Activated CD8-positive, alpha-beta T cell treated with anti-CD3 and anti-CD28 coated beads for 36 hours (primary cell): ENCODE data around the gene DUSP1. TPM values are rescaled to one million over a fixed set of nuclear protein-coding genes. Genes with fewer than 3 reads are reported as not detected.

Experiments
- ATAC-seq: fragments of 200-7000 bp; cut with Tn5 transposase; one replicate; pipeline ENCODE4 v1.10.0; 2021; ENCODE audit warnings: mild to moderate bottlenecking, moderate library complexity
- CTCF ChIA-PET: fragments of 350-600 bp; sonication (Branson Sonifier 250); formaldehyde crosslinking; loops from one replicate; lab custom pipeline; 2021; ENCODE audit warnings: antibody characterized with exemption; lab: Charles Lee
- POLR2A ChIA-PET: fragments of 350-600 bp; sonication (Branson Sonifier 250); formaldehyde crosslinking; loops from one replicate; lab custom pipeline; 2021; ENCODE audit warnings: antibody characterized with exemption; lab: Charles Lee
- DNase-seq: peaks from one replicate; pipeline ENCODE4 v3.0.0-alpha.2; 2020
- H3K27ac Mint-ChIP-seq: one replicate; pipeline ENCODE4 v1.8.0; 2021; ENCODE audit warnings: mild to moderate bottlenecking, mixed read lengths
- H3K27me3 Mint-ChIP-seq: one replicate; pipeline ENCODE4 v1.8.0; 2021; ENCODE audit warnings: mixed read lengths
- H3K36me3 Mint-ChIP-seq: one replicate; pipeline ENCODE4 v1.8.0; 2021; ENCODE audit warnings: low read depth, mixed read lengths
- H3K4me1 Mint-ChIP-seq: one replicate; pipeline ENCODE4 v1.8.0; 2021; ENCODE audit warnings: low read depth, mixed read lengths
- H3K4me3 Mint-ChIP-seq: one replicate; pipeline ENCODE4 v1.8.0; 2021; ENCODE audit warnings: mild to moderate bottlenecking, moderate library complexity, mixed read lengths
- H3K9me3 Mint-ChIP-seq: one replicate; pipeline ENCODE4 v1.8.0; 2021; ENCODE audit warnings: mixed read lengths
- CTCF ChIP-seq: fragments of 200-600 bp; IDR thresholded peaks from one replicate; pipeline ENCODE4 v1.8.0; 2022; ENCODE audit warnings: antibody characterized with exemption, mild to moderate bottlenecking
- intact Hi-C: fragments of 100-400 bp; cut with micrococcal nuclease; formaldehyde crosslinking; loops from one replicate; pipeline ENCODE4 v1.10.0; 2022
- total RNA-seq, 2 experiments: library from RNA; stranded (reverse); gene quantifications; one replicate each; pipeline ENCODE4 v1.2.3, GENCODE V29; 2021

The DUSP1 gene
- total RNA-seq, 2 experiments from 2014 or later: 16.6 to 17.9 TPM

GRCh38 chr5:172744123-172745104 lies 26.6 kb downstream of the DUSP1 start:
- ChIA-PET CTCF (interaction anchor here (0.6 kb wide), 1 partner anchor 30 kb away, joined by 3 read pairs; no protein-coding TSS in a partner anchor), POLR2A (no interaction called here)
- DNase-seq (no peak), ATAC-seq (no peak)
- intact Hi-C loops: no loop called here
- H3K4me3 Mint-ChIP-seq: no peak overlapping the region
- TF ChIP-seq CTCF: no peak
- H3K27me3 Mint-ChIP-seq: no peaks in the 10 kb centered on the region
- H3K9me3 Mint-ChIP-seq: peaks cover 5% of the 10 kb centered on the region
- no peak overlapping the region for H3K27ac Mint-ChIP-seq
- no peaks in the 10 kb centered on the region for H3K36me3 Mint-ChIP-seq
- peaks cover 3% of the 10 kb centered on the region for H3K4me1 Mint-ChIP-seq

GRCh38 chr5:172743112-172743959 lies 27.7 kb downstream of the DUSP1 start:
- no peak overlapping the region for H3K27ac Mint-ChIP-seq
- no peak overlapping the region for H3K4me3 Mint-ChIP-seq
- ATAC-seq (no peak), DNase-seq (no peak)
- ChIA-PET CTCF (interaction anchor here (0.6 kb wide), 1 partner anchor 29 kb away, joined by 3 read pairs; no protein-coding TSS in a partner anchor), POLR2A (no interaction called here)
- no peaks in the 10 kb centered on the region for H3K27me3 Mint-ChIP-seq
- H3K9me3 Mint-ChIP-seq: peaks cover 5% of the 10 kb centered on the region
- intact Hi-C loops: no loop called here
- peaks cover 3% of the 10 kb centered on the region for H3K4me1 Mint-ChIP-seq
- TF ChIP-seq CTCF: no peak
- H3K36me3 Mint-ChIP-seq: no peaks in the 10 kb centered on the region

GRCh38 chr5:172741206-172741582 lies 29.8 kb downstream of the DUSP1 start:
- intact Hi-C loops: no loop called here
- H3K4me1 Mint-ChIP-seq: peaks cover 3% of the 10 kb centered on the region
- H3K27me3 Mint-ChIP-seq: no peaks in the 10 kb centered on the region
- no peaks in the 10 kb centered on the region for H3K9me3 Mint-ChIP-seq
- no peak overlapping the region for H3K4me3 Mint-ChIP-seq
- POLR2A ChIA-PET: no interaction called here
- CTCF ChIA-PET: interaction anchor here (1.0 kb wide), 1 partner anchor 191 kb away, joined by 4 read pairs; no protein-coding TSS in a partner anchor
- no peak for TF ChIP-seq CTCF
- no peak overlapping the region for H3K27ac Mint-ChIP-seq
- H3K36me3 Mint-ChIP-seq: no peaks in the 10 kb centered on the region
- DNase-seq: no peak
- no peak for ATAC-seq

GRCh38 chr5:172740428-172741205 lies 30.4 kb downstream of the DUSP1 start:
- Mint-ChIP-seq H3K27ac (no peak overlapping the region), H3K27me3 (no peaks in the 10 kb centered on the region), H3K9me3 (no peaks in the 10 kb centered on the region), H3K4me3 (no peak overlapping the region), H3K4me1 (peaks cover 3% of the 10 kb centered on the region), H3K36me3 (no peaks in the 10 kb centered on the region)
- intact Hi-C loops: no loop called here
- ChIA-PET CTCF (interaction anchor here (1.0 kb wide), 2 partner anchors 32 to 192 kb away, joined by 3 to 4 read pairs; no protein-coding TSS in a partner anchor), POLR2A (no interaction called here)
- no peak for DNase-seq
- no peak for TF ChIP-seq CTCF
- ATAC-seq: no peak
